HCT116 (cell line): ENCODE measurements around the gene MT3. TPM values are rescaled to one million over a fixed set of nuclear protein-coding genes. Genes with fewer than 3 reads are reported as not detected.
A peak's percentile ranks its signal among the peaks of the same experiment; 100 is the strongest.

Source experiments
- ATAC-seq: fragments of 200-7000 bp; cut with Tn5 transposase; 2 replicates; pipeline ENCODE4 v1.9.1; 2020; ENCODE audit warnings: mild to moderate bottlenecking, moderate library complexity
- BruUV-seq: library from RNA; stranded (reverse); fragments of 400-500 nt; replicated peaks from 2 replicates; lab custom pipeline; 2021; lab: Mats Ljungman, UMichigan
- CTCF ChIA-PET: fragments of 300-600 bp; sonication (Branson Sonifier 250); formaldehyde crosslinking; loops from one replicate; lab custom pipeline; 2021; ENCODE audit warnings: antibody characterized with exemption; lab: Charles Lee
- POLR2A ChIA-PET: fragments of 300-600, 350-600 bp; sonication (Branson Sonifier 250); formaldehyde crosslinking; loops from one replicate; lab custom pipeline; 2021; ENCODE audit warnings: antibody characterized with exemption; lab: Charles Lee
- RAD21 ChIA-PET, 2 experiments: fragments of 300-600 bp; sonication (Branson Sonifier 250); formaldehyde crosslinking; loops; one replicate each; lab custom pipeline; 2023; ENCODE audit warnings: low total read pairs in 2 of 2; ENCODE audit not compliant: uncharacterized antibody in 2 of 2, unreplicated experiment in 2 of 2, low non-redundant PET in 1 of 2; lab: Charles Lee
- DNase-seq: peaks from one replicate; pipeline ENCODE4 v3.0.0-alpha.2; 2010; ENCODE audit warnings: low read depth, low spot score
- H2AFZ ChIP-seq: fragments of 200-600 bp; shearing (Covaris generic), sonication (generic); 2 replicates; pipeline ENCODE4 v1.6.1; 2017; ENCODE audit warnings: low read depth, mixed run types, mixed read lengths, antibody characterized with exemption, low read length; ENCODE audit not compliant: poor library complexity, severe bottlenecking
- H3K27ac ChIP-seq: 2 replicates; pipeline ENCODE4 v1.5.1; 2012; ENCODE audit warnings: low read depth, low read length
- H3K27me3 ChIP-seq: fragments of 200-600 bp; sonication (generic); 2 replicates; pipeline ENCODE4 v1.6.1; 2016; ENCODE audit warnings: mixed run types, low read length, mixed read lengths; ENCODE audit not compliant: insufficient read depth
- H3K36me3 ChIP-seq, 2 experiments: fragments of 200-500 bp in 1 of 2; fragments of 200-600 bp in 1 of 2; sonication (Bioruptor generic) in 1 of 2; sonication (generic) in 1 of 2; 2 replicates each; pipeline versions ENCODE4 v1.5.1 to v1.6.1; 2014 to 2016; ENCODE audit warnings: low read length in 2 of 2, inconsistent platforms in 1 of 2, mixed read lengths in 1 of 2, mixed run types in 1 of 2; ENCODE audit not compliant: insufficient read depth in 2 of 2, control insufficient read depth in 1 of 2
- H3K4me1 ChIP-seq, 2 experiments: fragments of 200-600 bp in 1 of 2; sonication (generic) in 1 of 2; 2 replicates each; pipeline versions ENCODE4 v1.5.1 to v1.6.1; 2012 to 2017; ENCODE audit warnings: low read length in 2 of 2, inconsistent platforms in 1 of 2, mild to moderate bottlenecking in 1 of 2, mixed read lengths in 1 of 2, mixed run types in 1 of 2, moderate library complexity in 1 of 2; ENCODE audit not compliant: insufficient read depth in 2 of 2, control insufficient read depth in 1 of 2
- H3K4me2 ChIP-seq: fragments of 200-600 bp; sonication (generic); 2 replicates; pipeline ENCODE4 v1.6.1; 2017; ENCODE audit warnings: mixed run types, low read length, mixed read lengths
- H3K4me3 ChIP-seq, 2 experiments: fragments of 200-600 bp in 1 of 2; sonication (generic) in 1 of 2; replicated peaks in 1 of 2; 2 replicates each; pipeline ENCODE4 v1.5.1; 2011 to 2016; ENCODE audit warnings: low read length in 2 of 2, control low read depth in 1 of 2, low read depth in 1 of 2, mild to moderate bottlenecking in 1 of 2, mixed read lengths in 1 of 2, mixed run types in 1 of 2
- H3K79me2 ChIP-seq: fragments of 200-600 bp; sonication (generic); 2 replicates; pipeline ENCODE4 v1.6.1; 2017; ENCODE audit warnings: mild to moderate bottlenecking, mixed run types, low read length, moderate library complexity, mixed read lengths; ENCODE audit not compliant: insufficient read depth
- H3K9ac ChIP-seq: fragments of 200-600 bp; sonication (generic); 2 replicates; pipeline ENCODE4 v1.6.1; 2016; ENCODE audit warnings: low read length, mixed read lengths
- H3K9me2 ChIP-seq: fragments of 200-600 bp; sonication (generic), shearing (Covaris generic); 2 replicates; pipeline ENCODE4 v1.6.1; 2017; ENCODE audit warnings: mixed run types, mild to moderate bottlenecking, moderate library complexity; ENCODE audit not compliant: insufficient read depth
- H3K9me3 ChIP-seq, 2 experiments: fragments of 200-500 bp in 1 of 2; fragments of 200-600 bp in 1 of 2; sonication (Bioruptor generic) in 1 of 2; sonication (generic) in 1 of 2; 2 replicates each; pipeline ENCODE4 v1.6.1; 2014 to 2017; ENCODE audit warnings: low read length in 2 of 2, mixed read lengths in 2 of 2, inconsistent platforms in 1 of 2, low read depth in 1 of 2, mild to moderate bottlenecking in 1 of 2, mixed run types in 1 of 2, moderate library complexity in 1 of 2; ENCODE audit not compliant: control insufficient read depth in 1 of 2, insufficient read depth in 1 of 2
- H4K20me1 ChIP-seq: fragments of 200-600 bp; sonication (generic), shearing (Covaris generic); 2 replicates; pipeline ENCODE4 v1.6.1; 2017; ENCODE audit warnings: mixed run types, mild to moderate bottlenecking, moderate library complexity; ENCODE audit not compliant: insufficient read depth
- CBX3 ChIP-seq: IDR thresholded peaks from 2 replicates; pipeline ENCODE4 v1.6.1; 2012; ENCODE audit warnings: low read depth
- CEBPB ChIP-seq: IDR thresholded peaks from 2 replicates; pipeline ENCODE4 v1.6.1; 2012; ENCODE audit warnings: low read depth
- EZH2phosphoT487 ChIP-seq: fragments of 200-600 bp; IDR thresholded peaks from 2 replicates; pipeline ENCODE4 v1.6.1; 2018; ENCODE audit warnings: antibody characterized with exemption, borderline replicate concordance
- YY1 ChIP-seq: IDR thresholded peaks from 2 replicates; pipeline ENCODE4 v1.6.1; 2011; ENCODE audit warnings: low read length, low read depth, moderate library complexity, mild to moderate bottlenecking; ENCODE audit not compliant: insufficient replicate concordance; ENCODE audit errors: extremely low read depth
- ZFX ChIP-seq: fragments of 450-650 bp; IDR thresholded peaks from 2 replicates; pipeline ENCODE4 v1.6.1; 2017
- ZNF274 ChIP-seq: fragments of 200-500 bp; sonication (Bioruptor generic); IDR thresholded peaks from 2 replicates; pipeline ENCODE4 v1.6.1; 2014; ENCODE audit warnings: mild to moderate bottlenecking, low read depth, low read length, inconsistent platforms
- intact Hi-C: fragments of 100-400 bp; cut with micrococcal nuclease; formaldehyde crosslinking; loops from 2 replicates; pipeline ENCODE4 v1.10.0; 2022
- total RNA-seq: library from RNA; stranded (reverse); gene quantifications from one replicate; pipeline ENCODE4 v1.2.1, GENCODE V29; 2021; ENCODE audit not compliant: unreplicated experiment
- TF ChIP-seq, protein P1 (sequence below): IDR thresholded peaks from 2 replicates; pipeline ENCODE4 v1.6.1; 2011; ENCODE audit warnings: mild to moderate bottlenecking, low read length, moderate library complexity; ENCODE audit not compliant: insufficient replicate concordance; ENCODE audit errors: extremely low read depth
- TF ChIP-seq, protein P2 (sequence below): IDR thresholded peaks from 2 replicates; pipeline ENCODE4 v1.6.1; 2012
- TF ChIP-seq, protein P3 (sequence below): IDR thresholded peaks from 2 replicates; pipeline ENCODE4 v1.6.1; 2012
- TF ChIP-seq, protein P4 (sequence below): IDR thresholded peaks from 2 replicates; pipeline ENCODE4 v1.6.1; 2012; ENCODE audit warnings: low read depth

MT3 gene
- total RNA-seq, 1 experiment from 2014 or later: not detected

DNA sequence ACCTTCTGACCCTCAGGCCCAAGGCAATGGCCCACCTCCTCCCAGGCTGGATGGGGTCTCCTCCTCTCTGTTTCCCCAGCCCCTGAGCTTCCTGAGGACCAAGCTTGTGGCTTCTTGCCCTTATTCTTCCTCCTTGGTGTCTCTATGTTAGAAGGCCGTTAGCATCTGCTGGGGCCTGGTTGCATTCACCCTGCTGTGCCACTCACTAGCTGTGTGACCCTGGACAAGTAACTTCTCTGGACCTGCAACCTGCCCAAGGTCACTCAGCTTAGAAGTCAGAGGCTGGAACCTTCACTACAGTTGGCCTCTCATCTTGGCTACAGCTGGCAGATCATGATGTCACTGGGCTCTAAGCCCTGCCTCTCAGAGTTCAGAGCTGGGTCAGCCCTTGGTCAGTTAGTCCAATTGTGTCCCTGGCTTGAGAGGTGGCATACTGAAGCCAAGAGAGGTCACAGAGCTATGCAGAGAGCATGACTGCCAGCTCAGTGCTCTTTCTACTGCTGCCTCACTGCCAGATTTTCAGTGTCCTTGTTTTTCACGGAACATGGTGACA lies 22.0 kb downstream of the MT3 start:
- Histone ChIP-seq H3K79me2 (peaks cover 14% of the 10 kb centered on the region), H3K9ac (peak overlapping the region; percentile 91), H3K9me3 (no peaks in the 10 kb centered on the region), H4K20me1 (no peaks in the 10 kb centered on the region), H3K4me2 (peak overlapping the region; percentile 95), H3K4me1 (peaks cover 66 to 82% of the 10 kb centered on the region in 2 experiments), H2AFZ (no peak overlapping the region)
- intact Hi-C loops: no loop called here
- RAD21 ChIA-PET: interaction anchor here (1.7 to 2.0 kb wide), 2 partner anchors 14 kb away, joined by 4 to 5 read pairs; partner anchors contain the start of gene MT1E (in 2 of the 2)
- no peak for TF ChIP-seq EZH2phosphoT487
- no peak for TF ChIP-seq CEBPB
- TF ChIP-seq ZNF274: no peak
- TF ChIP-seq, protein P1, sequence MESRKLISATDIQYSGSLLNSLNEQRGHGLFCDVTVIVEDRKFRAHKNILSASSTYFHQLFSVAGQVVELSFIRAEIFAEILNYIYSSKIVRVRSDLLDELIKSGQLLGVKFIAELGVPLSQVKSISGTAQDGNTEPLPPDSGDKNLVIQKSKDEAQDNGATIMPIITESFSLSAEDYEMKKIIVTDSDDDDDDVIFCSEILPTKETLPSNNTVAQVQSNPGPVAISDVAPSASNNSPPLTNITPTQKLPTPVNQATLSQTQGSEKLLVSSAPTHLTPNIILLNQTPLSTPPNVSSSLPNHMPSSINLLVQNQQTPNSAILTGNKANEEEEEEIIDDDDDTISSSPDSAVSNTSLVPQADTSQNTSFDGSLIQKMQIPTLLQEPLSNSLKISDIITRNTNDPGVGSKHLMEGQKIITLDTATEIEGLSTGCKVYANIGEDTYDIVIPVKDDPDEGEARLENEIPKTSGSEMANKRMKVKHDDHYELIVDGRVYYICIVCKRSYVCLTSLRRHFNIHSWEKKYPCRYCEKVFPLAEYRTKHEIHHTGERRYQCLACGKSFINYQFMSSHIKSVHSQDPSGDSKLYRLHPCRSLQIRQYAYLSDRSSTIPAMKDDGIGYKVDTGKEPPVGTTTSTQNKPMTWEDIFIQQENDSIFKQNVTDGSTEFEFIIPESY: no peak
- TF ChIP-seq ZFX: no peak
- TF ChIP-seq, protein P2, sequence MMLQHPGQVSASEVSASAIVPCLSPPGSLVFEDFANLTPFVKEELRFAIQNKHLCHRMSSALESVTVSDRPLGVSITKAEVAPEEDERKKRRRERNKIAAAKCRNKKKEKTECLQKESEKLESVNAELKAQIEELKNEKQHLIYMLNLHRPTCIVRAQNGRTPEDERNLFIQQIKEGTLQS: no peak
- TF ChIP-seq, protein P3, sequence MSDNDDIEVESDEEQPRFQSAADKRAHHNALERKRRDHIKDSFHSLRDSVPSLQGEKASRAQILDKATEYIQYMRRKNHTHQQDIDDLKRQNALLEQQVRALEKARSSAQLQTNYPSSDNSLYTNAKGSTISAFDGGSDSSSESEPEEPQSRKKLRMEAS: no peak
- TF ChIP-seq, protein P4, sequence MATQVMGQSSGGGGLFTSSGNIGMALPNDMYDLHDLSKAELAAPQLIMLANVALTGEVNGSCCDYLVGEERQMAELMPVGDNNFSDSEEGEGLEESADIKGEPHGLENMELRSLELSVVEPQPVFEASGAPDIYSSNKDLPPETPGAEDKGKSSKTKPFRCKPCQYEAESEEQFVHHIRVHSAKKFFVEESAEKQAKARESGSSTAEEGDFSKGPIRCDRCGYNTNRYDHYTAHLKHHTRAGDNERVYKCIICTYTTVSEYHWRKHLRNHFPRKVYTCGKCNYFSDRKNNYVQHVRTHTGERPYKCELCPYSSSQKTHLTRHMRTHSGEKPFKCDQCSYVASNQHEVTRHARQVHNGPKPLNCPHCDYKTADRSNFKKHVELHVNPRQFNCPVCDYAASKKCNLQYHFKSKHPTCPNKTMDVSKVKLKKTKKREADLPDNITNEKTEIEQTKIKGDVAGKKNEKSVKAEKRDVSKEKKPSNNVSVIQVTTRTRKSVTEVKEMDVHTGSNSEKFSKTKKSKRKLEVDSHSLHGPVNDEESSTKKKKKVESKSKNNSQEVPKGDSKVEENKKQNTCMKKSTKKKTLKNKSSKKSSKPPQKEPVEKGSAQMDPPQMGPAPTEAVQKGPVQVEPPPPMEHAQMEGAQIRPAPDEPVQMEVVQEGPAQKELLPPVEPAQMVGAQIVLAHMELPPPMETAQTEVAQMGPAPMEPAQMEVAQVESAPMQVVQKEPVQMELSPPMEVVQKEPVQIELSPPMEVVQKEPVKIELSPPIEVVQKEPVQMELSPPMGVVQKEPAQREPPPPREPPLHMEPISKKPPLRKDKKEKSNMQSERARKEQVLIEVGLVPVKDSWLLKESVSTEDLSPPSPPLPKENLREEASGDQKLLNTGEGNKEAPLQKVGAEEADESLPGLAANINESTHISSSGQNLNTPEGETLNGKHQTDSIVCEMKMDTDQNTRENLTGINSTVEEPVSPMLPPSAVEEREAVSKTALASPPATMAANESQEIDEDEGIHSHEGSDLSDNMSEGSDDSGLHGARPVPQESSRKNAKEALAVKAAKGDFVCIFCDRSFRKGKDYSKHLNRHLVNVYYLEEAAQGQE: no peak
- no peak for TF ChIP-seq YY1
- no peak for TF ChIP-seq CBX3
- TF ChIP-seq, all 23 proteins: peak for 0
- POLR2A ChIA-PET: interaction anchor here (1.1 to 16.1 kb wide), 4 partner anchors 13 to 320 kb away, joined by 3 to 344 read pairs (median 3); partner anchors contain the start of genes HERPUD1 and MT1E
- BruUV-seq: no TSS peak
- ATAC-seq (no peak), DNase-seq (peak; percentile 27)
- H3K9me2 ChIP-seq: no peaks in the 10 kb centered on the region
- H3K36me3 ChIP-seq: no peaks in the 10 kb centered on the region
- CTCF ChIA-PET: interaction anchor here (0.9 to 1.4 kb wide), 3 partner anchors 9 to 91 kb away, joined by 4 to 6 read pairs (median 4); no protein-coding TSS in a partner anchor
- H3K4me3 ChIP-seq: peak overlapping the region in 1 of 2 experiments; percentile 2; a peak in 2 of 4 replicates
- H3K27ac ChIP-seq: peak overlapping the region; percentile 96
- no peaks in the 10 kb centered on the region for H3K27me3 ChIP-seq
